Measurements from ENCODE around the gene RAD17. TPM values are rescaled to one million over a fixed set of nuclear protein-coding genes. Genes with fewer than 3 reads are reported as not detected.

The RAD17 gene
- total RNA-seq, 1 donor from 2014 or later: 37.5 TPM

DNA sequence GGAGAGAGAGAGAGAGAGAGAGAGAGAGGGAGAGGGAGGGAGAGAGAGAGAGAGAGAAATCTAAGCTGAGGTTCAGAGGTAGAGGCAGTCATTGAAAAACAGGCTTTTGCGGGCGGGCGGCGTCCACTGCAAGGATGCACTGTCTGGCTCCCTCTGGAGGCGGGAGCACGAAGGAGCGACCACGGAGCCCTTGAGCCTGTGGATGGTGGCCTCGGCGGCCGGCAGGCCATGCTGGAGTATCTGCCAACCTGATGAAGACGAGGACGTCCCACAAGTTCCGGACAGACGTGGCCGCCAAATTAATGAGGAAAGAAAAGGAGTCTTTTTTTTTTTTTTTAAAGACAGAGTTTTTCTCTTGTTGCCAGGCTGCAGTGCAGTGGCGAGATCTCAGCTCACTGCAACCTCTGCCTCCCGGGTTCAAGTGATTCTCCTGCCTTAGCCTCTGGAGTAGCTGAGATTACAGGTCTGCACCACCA, 34.8 kb upstream of the RAD17 start:
- Mint-ChIP-seq H3K27me3 (ENCODE audit: unreplicated experiment) (peaks cover 2% of the 10 kb centered on the region), H3K36me3 (ENCODE audit: unreplicated experiment) (no peaks in the 10 kb centered on the region), H3K4me1 (ENCODE audit: low read depth, unreplicated experiment) (no peaks in the 10 kb centered on the region), H3K27ac (ENCODE audit: unreplicated experiment) (no peak overlapping the region), H3K4me3 (ENCODE audit: unreplicated experiment) (no peak overlapping the region), H3K9me3 (ENCODE audit: unreplicated experiment) (no peaks in the 10 kb centered on the region)
- peak; percentile 90 for DNase-seq
- TF ChIP-seq CTCF (IDR thresholded peaks at IDR 0.05; ENCODE audit: partially characterized antibody, unreplicated experiment): peak; percentile 55

DNA sequence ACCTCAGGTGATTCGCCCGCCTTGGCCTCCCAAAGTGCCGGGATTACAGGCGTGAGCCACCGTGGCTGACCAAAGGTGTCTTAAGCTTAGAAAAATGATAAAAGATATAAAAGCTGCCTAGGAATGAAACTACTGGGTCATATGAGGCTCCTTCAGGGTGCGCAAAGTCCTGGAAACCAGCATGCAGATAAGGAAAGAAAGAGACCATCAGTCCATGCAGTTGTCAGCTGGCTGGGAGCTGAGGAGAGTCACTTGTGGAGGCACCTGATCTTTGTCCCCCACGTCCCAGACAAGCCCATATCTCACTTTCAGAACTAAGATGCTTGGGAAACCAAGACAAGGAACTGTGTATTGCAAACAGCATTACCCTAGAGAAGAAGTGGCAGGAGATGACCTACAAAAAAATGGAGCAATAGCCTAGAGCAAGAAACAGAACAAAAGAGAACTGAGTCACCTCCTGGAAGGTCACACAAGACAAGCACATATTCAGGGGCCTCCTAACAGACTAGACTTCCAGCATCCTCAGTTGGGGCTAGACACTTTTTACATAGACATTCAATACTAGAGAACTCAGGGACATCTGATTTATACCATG, 34.2 kb upstream of the RAD17 start:
- Mint-ChIP-seq H3K4me1 (ENCODE audit: low read depth, unreplicated experiment) (no peaks in the 10 kb centered on the region), H3K36me3 (ENCODE audit: unreplicated experiment) (no peaks in the 10 kb centered on the region), H3K27me3 (ENCODE audit: unreplicated experiment) (peaks cover 2% of the 10 kb centered on the region), H3K9me3 (ENCODE audit: unreplicated experiment) (no peaks in the 10 kb centered on the region), H3K27ac (ENCODE audit: unreplicated experiment) (no peak overlapping the region), H3K4me3 (ENCODE audit: unreplicated experiment) (no peak overlapping the region)
- DNase-seq: no peak
- TF ChIP-seq CTCF (IDR thresholded peaks at IDR 0.05; ENCODE audit: partially characterized antibody, unreplicated experiment): no peak

DNA sequence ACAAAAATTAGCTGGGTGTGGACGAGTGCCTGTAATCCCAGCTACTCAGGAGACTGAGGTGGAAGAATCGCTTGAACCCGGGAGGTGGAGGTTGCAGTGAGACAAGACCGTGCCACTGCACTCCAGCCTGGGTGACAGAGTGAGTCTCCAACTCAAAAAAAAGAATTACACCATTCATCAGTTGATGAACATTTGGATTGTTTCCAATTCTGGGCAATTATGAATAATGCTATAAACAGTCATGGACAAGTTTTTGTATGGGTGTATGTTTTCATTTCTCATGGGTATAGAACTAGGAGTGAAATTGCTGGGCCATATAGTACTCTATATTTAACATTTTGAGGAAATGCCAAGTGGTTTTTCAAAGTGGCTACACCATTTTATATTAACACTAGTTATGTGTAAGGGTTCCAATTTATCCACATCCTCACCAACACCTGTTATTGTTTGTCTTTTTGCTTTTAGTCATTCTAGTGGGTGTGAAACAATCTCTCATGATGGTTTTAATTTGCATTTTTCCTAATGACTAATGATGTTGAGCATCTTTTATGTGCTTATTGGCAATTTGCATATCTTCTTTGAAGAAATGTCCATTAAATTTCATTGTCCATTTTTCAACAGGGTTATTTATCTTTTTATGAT, 28.0 kb upstream of the RAD17 start:
- no peak for DNase-seq
- Mint-ChIP-seq H3K27ac (ENCODE audit: unreplicated experiment) (no peak overlapping the region), H3K4me3 (ENCODE audit: unreplicated experiment) (no peak overlapping the region), H3K27me3 (ENCODE audit: unreplicated experiment) (no peaks in the 10 kb centered on the region), H3K4me1 (ENCODE audit: low read depth, unreplicated experiment) (no peaks in the 10 kb centered on the region), H3K36me3 (ENCODE audit: unreplicated experiment) (no peaks in the 10 kb centered on the region), H3K9me3 (ENCODE audit: unreplicated experiment) (no peaks in the 10 kb centered on the region)
- no peak for TF ChIP-seq CTCF (IDR thresholded peaks at IDR 0.05; ENCODE audit: partially characterized antibody, unreplicated experiment)

DNA sequence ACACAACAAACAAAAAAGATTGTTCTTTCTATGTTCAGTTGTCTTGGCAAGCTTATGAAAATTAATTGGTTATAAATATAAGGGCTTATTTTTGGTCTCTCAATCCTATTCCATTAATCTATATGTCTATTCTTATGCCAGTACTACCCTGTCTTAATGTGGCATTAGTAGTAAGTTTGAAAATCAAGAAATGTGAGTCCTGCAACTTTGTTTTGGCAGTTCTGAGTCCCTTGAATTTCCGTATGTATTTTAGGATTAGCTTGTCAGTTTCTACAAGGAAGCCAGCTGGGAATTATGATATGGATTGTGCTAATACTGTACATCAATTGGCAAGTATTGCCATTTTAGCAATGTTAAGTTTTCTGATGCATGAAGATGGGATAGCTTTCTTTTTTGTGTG, 26.5 kb upstream of the RAD17 start:
- H3K4me3 Mint-ChIP-seq (ENCODE audit: unreplicated experiment): no peak overlapping the region
- no peaks in the 10 kb centered on the region for H3K36me3 Mint-ChIP-seq (ENCODE audit: unreplicated experiment)
- no peaks in the 10 kb centered on the region for H3K27me3 Mint-ChIP-seq (ENCODE audit: unreplicated experiment)
- no peaks in the 10 kb centered on the region for H3K9me3 Mint-ChIP-seq (ENCODE audit: unreplicated experiment)
- no peak for DNase-seq
- H3K27ac Mint-ChIP-seq (ENCODE audit: unreplicated experiment): no peak overlapping the region
- no peak for TF ChIP-seq CTCF (IDR thresholded peaks at IDR 0.05; ENCODE audit: partially characterized antibody, unreplicated experiment)
- H3K4me1 Mint-ChIP-seq (ENCODE audit: low read depth, unreplicated experiment): no peaks in the 10 kb centered on the region

DNA sequence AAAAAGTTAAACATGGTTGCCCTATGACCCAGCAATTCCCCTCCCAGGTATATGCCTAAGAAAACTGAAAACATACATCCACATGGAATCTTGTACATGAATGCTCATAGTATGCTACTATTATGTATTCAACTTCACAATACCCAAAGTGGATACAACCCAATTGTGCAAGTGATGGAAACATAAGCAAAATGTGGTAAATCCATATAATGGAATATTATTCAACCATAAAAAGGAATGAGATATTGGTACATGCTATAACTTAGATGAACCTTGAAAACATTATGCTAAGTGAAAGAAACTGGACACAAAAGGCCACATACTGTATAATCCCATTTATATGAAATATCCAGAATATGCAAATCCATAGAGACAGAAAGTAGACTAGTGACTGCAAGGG, 19.0 kb upstream of the RAD17 start:
- peaks cover 5% of the 10 kb centered on the region for H3K36me3 Mint-ChIP-seq (ENCODE audit: unreplicated experiment)
- H3K27ac Mint-ChIP-seq (ENCODE audit: unreplicated experiment): no peak overlapping the region

More for the DNA sequence above, 19.0 kb upstream of the RAD17 start:
- Mint-ChIP-seq H3K4me3 (ENCODE audit: unreplicated experiment) (no peak overlapping the region), H3K27me3 (ENCODE audit: unreplicated experiment) (no peaks in the 10 kb centered on the region), H3K9me3 (ENCODE audit: unreplicated experiment) (no peaks in the 10 kb centered on the region), H3K4me1 (ENCODE audit: low read depth, unreplicated experiment) (no peaks in the 10 kb centered on the region)
- TF ChIP-seq CTCF (IDR thresholded peaks at IDR 0.05; ENCODE audit: partially characterized antibody, unreplicated experiment): no peak
- no peak for DNase-seq
